HPDE6-E6E7 (cell line): ENCODE measurements around the gene NCF1.
"Not testable (repeated sequence)": the region's sequence is repeated elsewhere in the genome, so short reads cannot be mapped to it uniquely, and the experiment has no call there.

Source experiments
- DNase-seq: peaks from one replicate; pipeline ENCODE4 v3.0.0; 2011; ENCODE audit warnings: missing footprints; ENCODE audit errors: extremely low spot score

Gene NCF1

GRCh38 chr7:74788369-74789150, 14.7 kb downstream of the NCF1 start:
- not testable (repeated sequence) for DNase-seq

- DNase-seq, result not testable (repeated sequence)
Observed at GRCh38 chr7:74789200-74789736, 15.5 kb downstream of the NCF1 start.

- not testable (repeated sequence) for DNase-seq
Observed at GRCh38 chr7:74797848-74798622, 24.2 kb downstream of the NCF1 start.

GRCh38 chr7:74798644-74799043, 24.8 kb downstream of the NCF1 start:
- not testable (repeated sequence) for DNase-seq

- not testable (repeated sequence) for DNase-seq
Observed at GRCh38 chr7:74815882-74816281, 42.1 kb downstream of the NCF1 start.

GRCh38 chr7:74820146-74820805, 46.5 kb downstream of the NCF1 start:
- not testable (repeated sequence) for DNase-seq

GRCh38 chr7:74821259-74821658, 47.4 kb downstream of the NCF1 start:
- DNase-seq, result not testable (repeated sequence)

GRCh38 chr7:74829959-74830358, 56.1 kb downstream of the NCF1 start:
- not testable (repeated sequence) for DNase-seq

- DNase-seq, result not testable (repeated sequence)
Observed at GRCh38 chr7:74830411-74830810, 56.6 kb downstream of the NCF1 start.
